Vagina (tissue), 2 donors: Measurements from ENCODE around the gene AQP7. TPM values are rescaled to one million over a fixed set of nuclear protein-coding genes. Genes with fewer than 3 reads are reported as not detected.
"Not testable (repeated sequence)": the region's sequence is repeated elsewhere in the genome, so short reads cannot be mapped to it uniquely, and the experiment has no call there.

ENCODE experiments used
- DNase-seq, 2 donors: peaks; one replicate each; pipeline ENCODE4 v3.0.0-alpha.2; 2017; ENCODE audit errors: extremely low spot score in 2 of 2
- H3K27ac ChIP-seq: fragments of 200-600 bp; sonication (generic); one replicate; pipeline ENCODE4 v1.5.1; 2019
- H3K27me3 ChIP-seq: fragments of 200-600 bp; sonication (generic); one replicate; pipeline ENCODE4 v1.5.1; 2019
- H3K36me3 ChIP-seq, 2 donors: fragments of 200-600 bp; sonication (generic); one replicate each; pipeline ENCODE4 v1.5.1; 2017 to 2019
- H3K4me1 ChIP-seq: fragments of 200-600 bp; sonication (generic); one replicate; pipeline ENCODE4 v1.5.1; 2019
- H3K4me3 ChIP-seq, 2 donors: fragments of 200-600 bp; sonication (generic); 1 replicate in 1 of 2; 2 replicates in 1 of 2; pipeline ENCODE4 v1.5.1; 2016 to 2019
- H3K9me3 ChIP-seq: fragments of 200-600 bp; sonication (generic); one replicate; pipeline ENCODE4 v1.5.1; 2019
- POLR2A ChIP-seq, 2 donors: fragments of 450-650 bp; IDR thresholded peaks; one replicate each; pipeline ENCODE4 v1.6.1; 2017; ENCODE audit warnings: antibody characterized with exemption in 2 of 2, mild to moderate bottlenecking in 2 of 2, moderate library complexity in 2 of 2
- POLR2AphosphoS5 ChIP-seq, 2 donors: sonication (generic); formaldehyde crosslinking; IDR thresholded peaks; one replicate each; pipeline ENCODE4 v1.9.0; 2017; ENCODE audit warnings: antibody characterized with exemption in 2 of 2, mild to moderate bottlenecking in 2 of 2, low read depth in 1 of 2; ENCODE audit not compliant: insufficient read depth in 1 of 2
- intact Hi-C: fragments of 100-400 bp; cut with DNase I; formaldehyde crosslinking; loops from one replicate; pipeline ENCODE4 v1.15.1; 2023
- total RNA-seq: library from RNA; depleted of rRNA; stranded (reverse); fragments of >200 nt; gene quantifications from one replicate; pipeline ENCODE4 v1.2.3, GENCODE V29; 2016
- TF ChIP-seq, protein P1 (sequence below), 3 experiments: fragments of 450-650 bp in 2 of 3; fragments of 200-600 bp in 1 of 3; sonication (generic) in 1 of 3; IDR thresholded peaks; one replicate each; pipeline ENCODE4 v1.5.1; 2017 to 2019; ENCODE audit warnings: antibody characterized with exemption in 3 of 3, mild to moderate bottlenecking in 2 of 3, moderate library complexity in 2 of 3

AQP7 gene
- total RNA-seq, 1 donor from 2014 or later, result 6.4 TPM

DNA sequence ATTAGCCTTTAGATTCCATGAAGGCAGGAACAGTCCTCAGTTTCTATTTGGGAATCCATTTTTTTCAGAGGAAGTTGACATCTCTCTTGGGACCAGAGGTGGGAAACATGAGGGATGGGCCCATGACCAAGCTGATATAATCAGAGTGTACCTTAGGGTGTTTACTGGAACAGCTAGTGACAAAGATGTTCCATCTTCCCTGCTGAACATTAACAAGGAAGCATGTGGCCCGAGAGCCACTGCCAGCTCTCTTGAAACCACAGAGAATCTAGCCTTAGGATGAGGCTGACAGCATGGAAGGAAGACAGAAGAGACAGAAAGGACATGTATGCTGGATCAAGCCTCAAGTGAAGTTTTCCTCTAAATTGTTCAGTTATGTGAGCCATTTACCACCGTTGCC, 29.1 kb upstream of the AQP7 start:
- intact Hi-C loops, result no loop called here
- no peaks in the 10 kb centered on the region for H3K27me3 ChIP-seq
- TF ChIP-seq POLR2A (IDR thresholded peaks at IDR 0.05) (no peak), POLR2AphosphoS5 (IDR thresholded peaks at IDR 0.05; ENCODE audit: insufficient read depth in 1 of 2, low read depth in 1 of 2) (no peak)
- H3K9me3 ChIP-seq, result no peaks in the 10 kb centered on the region
- H3K4me1 ChIP-seq, result peaks cover 5% of the 10 kb centered on the region
- H3K36me3 ChIP-seq, result no peaks in the 10 kb centered on the region
- H3K4me3 ChIP-seq, result no peak overlapping the region
- H3K27ac ChIP-seq, result peak overlapping the region; percentile 18
- no peak for DNase-seq

DNA sequence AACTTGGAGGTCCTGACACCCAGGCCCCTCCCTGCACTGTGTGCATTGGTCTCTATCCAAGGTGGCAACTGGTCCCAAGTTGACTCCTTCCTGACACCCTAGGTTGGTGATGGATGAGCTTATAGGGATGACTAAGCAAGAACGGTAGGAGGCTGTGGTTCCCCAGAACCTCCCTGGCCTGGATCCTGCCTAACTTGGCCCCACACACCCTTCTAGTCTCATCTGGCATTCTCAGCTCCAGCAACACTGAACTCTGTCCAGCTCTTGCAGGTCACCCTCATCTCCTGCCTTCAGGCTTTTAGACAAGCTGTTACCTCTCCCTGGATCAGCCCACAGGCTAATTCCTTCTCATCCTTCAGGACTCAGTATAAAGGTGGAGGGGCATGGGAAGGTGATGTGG, 28.6 kb upstream of the AQP7 start:
- intact Hi-C loops, result no loop called here
- Histone ChIP-seq H3K27ac (peak overlapping the region; percentile 18), H3K36me3 (no peaks in the 10 kb centered on the region)

DNA sequence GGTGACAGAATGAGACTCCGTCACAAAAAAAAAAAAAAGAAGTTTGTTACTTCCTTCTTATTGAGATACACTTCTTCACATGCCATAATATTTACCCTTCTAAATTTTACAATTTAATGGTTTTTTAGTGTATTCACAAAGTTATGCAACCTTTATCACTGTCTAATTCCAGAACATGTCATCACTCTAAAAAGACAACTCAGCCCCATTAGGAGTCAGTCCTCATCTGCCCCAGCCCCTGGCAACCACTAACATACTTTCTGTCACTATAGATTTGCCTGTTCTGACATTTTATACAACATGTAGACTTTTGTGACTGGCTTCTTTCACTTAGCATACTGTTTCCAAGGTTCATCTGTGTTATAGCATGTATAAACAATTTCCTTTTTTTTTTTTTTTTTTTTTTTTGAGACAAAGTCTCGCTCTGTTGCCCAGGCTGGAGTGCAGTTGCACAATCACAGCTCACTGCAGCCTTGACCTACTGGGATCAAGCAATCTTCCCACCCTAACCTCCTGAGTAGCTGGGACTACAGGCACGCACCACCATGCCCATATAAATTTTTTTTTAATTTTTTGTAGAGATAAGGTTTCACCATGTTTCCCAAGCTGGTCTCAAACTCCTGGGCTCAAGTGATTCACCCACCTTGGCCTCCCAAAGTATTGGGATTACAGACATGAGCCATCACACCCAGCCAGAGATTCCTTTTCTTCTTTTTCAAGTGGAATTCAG, 27.1 kb upstream of the AQP7 start:
- H3K27ac ChIP-seq, result no peak overlapping the region
- intact Hi-C loops, result no loop called here
- no peaks in the 10 kb centered on the region for H3K27me3 ChIP-seq
- no peaks in the 10 kb centered on the region for H3K36me3 ChIP-seq
- DNase-seq, result no peak
- no peaks in the 10 kb centered on the region for H3K4me1 ChIP-seq
- TF ChIP-seq POLR2AphosphoS5 (IDR thresholded peaks at IDR 0.05; ENCODE audit: insufficient read depth in 1 of 2, low read depth in 1 of 2) (no peak), POLR2A (IDR thresholded peaks at IDR 0.05) (no peak)
- TF ChIP-seq, protein P1, sequence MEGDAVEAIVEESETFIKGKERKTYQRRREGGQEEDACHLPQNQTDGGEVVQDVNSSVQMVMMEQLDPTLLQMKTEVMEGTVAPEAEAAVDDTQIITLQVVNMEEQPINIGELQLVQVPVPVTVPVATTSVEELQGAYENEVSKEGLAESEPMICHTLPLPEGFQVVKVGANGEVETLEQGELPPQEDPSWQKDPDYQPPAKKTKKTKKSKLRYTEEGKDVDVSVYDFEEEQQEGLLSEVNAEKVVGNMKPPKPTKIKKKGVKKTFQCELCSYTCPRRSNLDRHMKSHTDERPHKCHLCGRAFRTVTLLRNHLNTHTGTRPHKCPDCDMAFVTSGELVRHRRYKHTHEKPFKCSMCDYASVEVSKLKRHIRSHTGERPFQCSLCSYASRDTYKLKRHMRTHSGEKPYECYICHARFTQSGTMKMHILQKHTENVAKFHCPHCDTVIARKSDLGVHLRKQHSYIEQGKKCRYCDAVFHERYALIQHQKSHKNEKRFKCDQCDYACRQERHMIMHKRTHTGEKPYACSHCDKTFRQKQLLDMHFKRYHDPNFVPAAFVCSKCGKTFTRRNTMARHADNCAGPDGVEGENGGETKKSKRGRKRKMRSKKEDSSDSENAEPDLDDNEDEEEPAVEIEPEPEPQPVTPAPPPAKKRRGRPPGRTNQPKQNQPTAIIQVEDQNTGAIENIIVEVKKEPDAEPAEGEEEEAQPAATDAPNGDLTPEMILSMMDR (IDR thresholded peaks at IDR 0.05), result no peak
- no peak overlapping the region for H3K4me3 ChIP-seq
- H3K9me3 ChIP-seq, result no peaks in the 10 kb centered on the region

More for the DNA sequence above, 28.6 kb upstream of the AQP7 start:
- H3K9me3 ChIP-seq, result no peaks in the 10 kb centered on the region
- TF ChIP-seq POLR2A (IDR thresholded peaks at IDR 0.05) (no peak), POLR2AphosphoS5 (IDR thresholded peaks at IDR 0.05; ENCODE audit: insufficient read depth in 1 of 2, low read depth in 1 of 2) (no peak)
- TF ChIP-seq, protein P1 (IDR thresholded peaks at IDR 0.05), result no peak
- peaks cover under 1% of the 10 kb centered on the region for H3K4me1 ChIP-seq
- DNase-seq, result no peak
- H3K4me3 ChIP-seq, result no peak overlapping the region
- no peaks in the 10 kb centered on the region for H3K27me3 ChIP-seq

DNA sequence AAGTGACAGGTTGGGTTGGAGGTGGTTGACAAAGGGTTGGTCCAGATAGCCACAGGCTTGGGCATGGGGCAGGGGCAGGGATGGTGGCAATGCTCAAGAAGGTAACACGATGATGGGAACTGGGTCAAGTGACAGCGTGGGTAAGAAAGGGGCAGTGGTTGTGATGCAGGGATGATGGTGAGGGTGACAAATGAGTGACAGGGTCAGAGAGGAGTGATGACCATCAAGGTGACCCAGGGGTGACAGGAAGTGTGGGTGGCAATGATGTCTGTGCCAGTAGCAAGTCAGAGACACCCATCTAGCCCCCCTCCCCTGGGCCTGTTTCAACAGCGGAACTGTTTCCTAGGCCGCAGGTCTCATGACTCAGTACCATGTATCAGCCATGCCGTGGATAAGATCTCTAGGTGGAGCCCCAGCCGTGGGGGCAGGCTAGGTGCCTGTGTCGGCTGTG, 24.5 kb upstream of the AQP7 start:
- H3K9me3 ChIP-seq, result no peaks in the 10 kb centered on the region
- no peak overlapping the region for H3K4me3 ChIP-seq
- no peak overlapping the region for H3K27ac ChIP-seq
- TF ChIP-seq POLR2AphosphoS5 (IDR thresholded peaks at IDR 0.05; ENCODE audit: insufficient read depth in 1 of 2, low read depth in 1 of 2) (no peak), POLR2A (IDR thresholded peaks at IDR 0.05) (no peak)
- TF ChIP-seq, protein P1 (IDR thresholded peaks at IDR 0.05), result no peak
- H3K36me3 ChIP-seq, result no peaks in the 10 kb centered on the region
- no peak for DNase-seq
- intact Hi-C loops, result no loop called here
- no peaks in the 10 kb centered on the region for H3K4me1 ChIP-seq
- H3K27me3 ChIP-seq, result no peaks in the 10 kb centered on the region

DNA sequence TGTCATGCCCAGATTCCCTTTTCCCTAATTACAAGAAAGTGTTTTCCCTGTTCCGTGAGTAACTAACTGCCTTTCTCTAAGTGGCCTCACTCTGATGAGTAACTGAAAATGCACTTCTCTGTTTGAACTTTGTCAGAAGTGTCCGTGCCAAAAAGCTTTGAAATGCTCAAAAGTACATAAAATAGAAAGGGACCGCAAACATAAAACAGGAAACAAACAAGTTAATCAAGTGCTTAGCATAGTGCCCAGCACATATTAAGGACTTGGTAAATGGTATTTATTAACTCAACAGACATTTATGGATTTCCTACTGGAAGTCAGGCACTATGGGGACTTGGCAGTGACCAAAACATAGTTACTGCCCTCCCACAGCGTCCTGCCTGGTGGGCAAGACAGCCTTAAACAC, 22.8 kb upstream of the AQP7 start:
- H3K27ac ChIP-seq, result no peak overlapping the region
- H3K4me1 ChIP-seq, result no peaks in the 10 kb centered on the region
- no peaks in the 10 kb centered on the region for H3K27me3 ChIP-seq
- no peaks in the 10 kb centered on the region for H3K9me3 ChIP-seq
- TF ChIP-seq, protein P1 (IDR thresholded peaks at IDR 0.05), result no peak
- no peak for TF ChIP-seq POLR2AphosphoS5 (IDR thresholded peaks at IDR 0.05; ENCODE audit: insufficient read depth in 1 of 2, low read depth in 1 of 2)
- H3K36me3 ChIP-seq, result no peaks in the 10 kb centered on the region
- intact Hi-C loops, result no loop called here
- no peak overlapping the region for H3K4me3 ChIP-seq
- DNase-seq, result no peak

DNA sequence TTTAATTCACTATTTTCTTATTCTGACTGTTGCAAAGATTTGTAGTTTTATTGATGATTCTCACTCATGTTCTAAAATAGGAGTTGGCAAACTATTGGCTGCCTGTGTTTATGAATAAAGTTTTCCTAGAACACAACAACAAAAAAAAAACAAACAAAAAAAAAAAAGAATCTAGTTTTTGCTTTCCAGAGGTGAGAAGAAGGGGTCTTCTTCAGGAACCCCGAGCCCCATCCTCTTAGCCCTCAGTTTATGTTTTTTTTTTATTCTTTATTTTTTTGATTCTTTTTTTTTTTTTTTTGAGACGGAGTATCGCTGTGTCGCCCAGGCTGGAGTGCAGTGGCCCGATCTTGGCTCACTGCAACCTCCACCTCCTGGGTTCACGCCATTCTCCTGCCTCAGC, 22.1 kb upstream of the AQP7 start:
- H3K27me3 ChIP-seq, DNase-seq, H3K4me3 ChIP-seq, H3K36me3 ChIP-seq, H3K27ac ChIP-seq, intact Hi-C loops, H3K9me3 ChIP-seq, H3K4me1 ChIP-seq: not testable (repeated sequence)

DNA sequence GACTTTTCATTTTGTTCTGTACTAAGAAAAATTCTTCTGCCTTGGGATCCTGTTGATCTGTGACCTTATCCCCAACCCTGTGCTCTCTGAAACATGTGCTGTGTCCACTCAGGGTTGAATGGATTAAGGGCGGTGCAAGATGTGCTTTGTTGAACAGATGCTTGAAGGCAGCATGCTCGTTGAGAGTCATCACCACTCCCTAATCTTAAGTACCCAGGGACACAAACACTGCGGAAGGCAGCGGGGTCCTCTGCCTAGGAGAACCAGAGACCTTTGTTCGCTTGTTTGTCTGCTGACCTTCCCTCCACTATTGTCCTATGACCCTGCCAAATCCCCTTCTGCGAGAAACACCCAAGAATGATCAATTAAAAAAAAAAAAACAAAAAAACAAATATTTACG, 21.7 kb upstream of the AQP7 start:
- DNase-seq, intact Hi-C loops, H3K4me1 ChIP-seq: not testable (repeated sequence)

More for the DNA sequence above, 21.7 kb upstream of the AQP7 start:
- not testable (repeated sequence) for H3K27me3 ChIP-seq, H3K27ac ChIP-seq, H3K9me3 ChIP-seq, H3K36me3 ChIP-seq, H3K4me3 ChIP-seq
